Glutamatergic neuron (in vitro differentiated cells): ENCODE data around the gene IFITM2. TPM values are rescaled to one million over a fixed set of nuclear protein-coding genes. Genes with fewer than 3 reads are reported as not detected.

ENCODE experiments used
- DNase-seq: peaks from one replicate; pipeline ENCODE4 v3.0.0; 2022
- H3K27ac Mint-ChIP-seq: one replicate; pipeline ENCODE4 v1.8.0; 2020; ENCODE audit warnings: mild to moderate bottlenecking, mixed read lengths, inconsistent platforms; ENCODE audit not compliant: unreplicated experiment
- H3K27me3 Mint-ChIP-seq: one replicate; pipeline ENCODE4 v1.8.0; 2020; ENCODE audit warnings: mild to moderate bottlenecking, moderate library complexity, mixed read lengths, inconsistent platforms; ENCODE audit not compliant: unreplicated experiment
- H3K36me3 Mint-ChIP-seq: one replicate; pipeline ENCODE4 v1.8.0; 2020; ENCODE audit warnings: mild to moderate bottlenecking, mixed read lengths, inconsistent platforms; ENCODE audit not compliant: unreplicated experiment
- H3K4me1 Mint-ChIP-seq: one replicate; pipeline ENCODE4 v1.8.0; 2020; ENCODE audit warnings: mild to moderate bottlenecking, low read depth, mixed read lengths, inconsistent platforms; ENCODE audit not compliant: unreplicated experiment
- H3K4me3 Mint-ChIP-seq: one replicate; pipeline ENCODE4 v1.8.0; 2020; ENCODE audit warnings: mild to moderate bottlenecking, mixed read lengths, inconsistent platforms; ENCODE audit not compliant: unreplicated experiment
- H3K9me3 Mint-ChIP-seq: one replicate; pipeline ENCODE4 v1.8.0; 2020; ENCODE audit warnings: mild to moderate bottlenecking, moderate library complexity, mixed read lengths, inconsistent platforms; ENCODE audit not compliant: unreplicated experiment
- CTCF ChIP-seq: fragments of 200-600 bp; sonication (generic); IDR thresholded peaks from one replicate; pipeline ENCODE4 v1.5.0; 2021; ENCODE audit not compliant: partially characterized antibody, unreplicated experiment
- total RNA-seq: library from RNA; stranded (reverse); fragmentation: NEBNext Ultra II Directional; extraction: Animal tissue kit (Norgen Biotek cat#: 25700); gene quantifications from one replicate; pipeline ENCODE4 v1.2.1, GENCODE V29; 2021; ENCODE audit not compliant: unreplicated experiment

Gene IFITM2
- total RNA-seq, 1 donor from 2014 or later, result 2.5 TPM

- H3K9me3 Mint-ChIP-seq, result no peaks in the 10 kb centered on the region
- no peak for TF ChIP-seq CTCF
- peak within 1 kb of the TSS; percentile 13 for H3K27ac Mint-ChIP-seq
- DNase-seq, result peak; percentile 15
- H3K36me3 Mint-ChIP-seq, result no peaks in the 10 kb centered on the region
- peaks cover 10% of the 10 kb centered on the region for H3K4me1 Mint-ChIP-seq
- H3K27me3 Mint-ChIP-seq, result peaks cover 8% of the 10 kb centered on the region
- no peak within 1 kb of the TSS for H3K4me3 Mint-ChIP-seq
Measured at GRCh38 chr11:299081-299891, 8.3 kb upstream of the IFITM2 start, which contains the start of gene IFITM5. Gene IFITM5 (minus strand): TSS chr11:299526. CDS start chr11:299490, 36 bp downstream.

GRCh38 chr11:299951-300735, 7.5 kb upstream of the IFITM2 start:
- no peaks in the 10 kb centered on the region for H3K36me3 Mint-ChIP-seq
- DNase-seq, result peak; percentile 56
- H3K9me3 Mint-ChIP-seq, result no peaks in the 10 kb centered on the region
- H3K27me3 Mint-ChIP-seq, result peaks cover 8% of the 10 kb centered on the region
- H3K4me3 Mint-ChIP-seq, result no peak overlapping the region
- no peak for TF ChIP-seq CTCF
- H3K4me1 Mint-ChIP-seq, result peaks cover 10% of the 10 kb centered on the region
- H3K27ac Mint-ChIP-seq, result peak overlapping the region; percentile 13

- Mint-ChIP-seq H3K4me3 (no peak overlapping the region), H3K4me1 (peaks cover 17% of the 10 kb centered on the region), H3K36me3 (no peaks in the 10 kb centered on the region), H3K27ac (no peak overlapping the region), H3K9me3 (no peaks in the 10 kb centered on the region), H3K27me3 (peaks cover 4% of the 10 kb centered on the region)
- no peak for DNase-seq
- TF ChIP-seq CTCF, result no peak
Measured at GRCh38 chr11:303363-303762, 4.3 kb upstream of the IFITM2 start.

GRCh38 chr11:304061-304506, 3.5 kb upstream of the IFITM2 start:
- H3K4me3 Mint-ChIP-seq, result no peak overlapping the region
- no peak for DNase-seq
- peaks cover 18% of the 10 kb centered on the region for H3K4me1 Mint-ChIP-seq
- no peaks in the 10 kb centered on the region for H3K36me3 Mint-ChIP-seq
- no peak overlapping the region for H3K27ac Mint-ChIP-seq
- peaks cover under 1% of the 10 kb centered on the region for H3K9me3 Mint-ChIP-seq
- peaks cover 8% of the 10 kb centered on the region for H3K27me3 Mint-ChIP-seq
- TF ChIP-seq CTCF, result no peak
